ENCODE measurements around the gene MATCAP1. TPM values are rescaled to one million over a fixed set of nuclear protein-coding genes. Genes with fewer than 3 reads are reported as not detected.

The MATCAP1 gene
- total and polyA plus RNA-seq, 2 donors (not counting 1 experiment from before 2014, with no cell fraction given) = 6.2 to 8.9 TPM

GRCh38 chr16:67164599-67165061 is 19.1 kb downstream of the MATCAP1 start, which contains the start of gene HSF4:
HSF4 (plus strand) TSS chr16:67164745; CDS start chr16:67164812, 67 bp downstream.
- Histone ChIP-seq H3K9me3 (ENCODE audit: control extremely low read depth in 1 of 3, control insufficient read depth in 2 of 3, insufficient read depth in 1 of 3, low read length in 2 of 3) (peaks cover 0 to 50% (median 0%) of the 10 kb centered on the region in 3 donors), H3K4me3 (ENCODE audit: control extremely low read depth in 1 of 5, extremely low read depth in 1 of 5, insufficient read depth in 1 of 5, low read depth in 2 of 5, low read length in 4 of 5) (peak within 1 kb of the TSS in 4 of 5 experiments; percentile 8 to 44 (median 30)), H3K4me2 (replicated peaks; ENCODE audit: low read depth, low read length, poor library complexity, severe bottlenecking) (peak within 1 kb of the TSS; percentile 78), H3K27ac (ENCODE audit: low read length in 2 of 2) (no peak within 1 kb of the TSS), H3K4me1 (ENCODE audit: control insufficient read depth in 2 of 2, insufficient read depth in 2 of 2, low read length in 2 of 2) (peaks cover 54 to 59% of the 10 kb centered on the region in 2 donors), H4K20me1 (ENCODE audit: control insufficient read depth, insufficient read depth, low read length, poor library complexity, severe bottlenecking) (peaks cover 20% of the 10 kb centered on the region), H3K27me3 (replicated peaks in 1 of 4; ENCODE audit: control extremely low read depth in 1 of 4, control insufficient read depth in 3 of 4, insufficient read depth in 4 of 4, low read length in 3 of 4) (peaks cover 0 to 88% (median 55%) of the 10 kb centered on the region in 4 experiments), H2AFZ (ENCODE audit: insufficient read depth, low read depth, low read length, poor library complexity, severe bottlenecking) (peak within 1 kb of the TSS; percentile 49), H3K36me3 (replicated peaks in 1 of 2; ENCODE audit: control extremely low read depth in 1 of 2, control insufficient read depth in 1 of 2, extremely low read depth in 1 of 2, insufficient read depth in 2 of 2, low read length in 1 of 2) (no peaks in the 10 kb centered on the region), H3K79me2 (ENCODE audit: control insufficient read depth, insufficient read depth, low read length) (no peaks in the 10 kb centered on the region), H3K9ac (ENCODE audit: low read length) (peak within 1 kb of the TSS; percentile 42)
- DNase-seq (peak; percentile 47), ATAC-seq (ENCODE audit: low read depth) (no peak)
- Mint-ChIP-seq H3K9me3 (ENCODE audit: insufficient read depth) (no peaks in the 10 kb centered on the region), H3K27ac (no peak within 1 kb of the TSS), H3K4me1 (peaks cover 38% of the 10 kb centered on the region), H3K4me3 (peak within 1 kb of the TSS; percentile 76), H3K27me3 (peaks cover 50% of the 10 kb centered on the region)
- TF ChIP-seq EZH2 (IDR thresholded peaks at IDR 0.05; ENCODE audit: borderline replicate concordance, insufficient read depth, low read depth, low read length, poor library complexity, severe bottlenecking) (peak; percentile 7), CTCF (IDR thresholded peaks at IDR 0.05) (no peak)
- CTCF ChIA-PET = interaction anchor here (0.6 to 0.8 kb wide), 2 partner anchors 10 to 564 kb away, joined by 3 read pairs; no protein-coding TSS in a partner anchor
- intact Hi-C loops (cut with micrococcal nuclease) = no loop called here
- WGBS (ENCODE audit: insufficient coverage) = 2% methylated on average over 37 of the region's 41 CpGs
- POLR2A ChIA-PET = no interaction called here

GRCh38 chr16:67163999-67164558 is 19.7 kb downstream of the MATCAP1 start:
- TF ChIP-seq EZH2 (IDR thresholded peaks at IDR 0.05; ENCODE audit: borderline replicate concordance, insufficient read depth, low read depth, low read length, poor library complexity, severe bottlenecking) (peak; percentile 62), CTCF (IDR thresholded peaks at IDR 0.05) (no peak)
- H3K4me1 ChIP-seq (ENCODE audit: control insufficient read depth in 2 of 2, insufficient read depth in 2 of 2, low read length in 2 of 2) = peaks cover 53 to 56% of the 10 kb centered on the region in 2 donors
- DNase-seq (peak; percentile 41), ATAC-seq (ENCODE audit: low read depth) (no peak)
- peak overlapping the region; percentile 49 for H2AFZ ChIP-seq (ENCODE audit: insufficient read depth, low read depth, low read length, poor library complexity, severe bottlenecking)
- peak overlapping the region; percentile 42 for H3K9ac ChIP-seq (ENCODE audit: low read length)
- Mint-ChIP-seq H3K27me3 (peaks cover 45% of the 10 kb centered on the region), H3K4me3 (peak overlapping the region; percentile 76), H3K4me1 (peaks cover 42% of the 10 kb centered on the region), H3K27ac (no peak overlapping the region), H3K9me3 (ENCODE audit: insufficient read depth) (no peaks in the 10 kb centered on the region)
- ChIA-PET POLR2A (no interaction called here), CTCF (interaction anchor here (1.2 to 2.5 kb wide), 3 partner anchors 9 to 21 kb away, joined by 4 to 11 read pairs (median 5); no protein-coding TSS in a partner anchor)
- H3K27me3 ChIP-seq (replicated peaks in 1 of 4; ENCODE audit: control extremely low read depth in 1 of 4, control insufficient read depth in 3 of 4, insufficient read depth in 4 of 4, low read length in 3 of 4) = peaks cover 0 to 83% (median 49%) of the 10 kb centered on the region in 4 experiments
- intact Hi-C loops (cut with micrococcal nuclease) = no loop called here
- peaks cover 0 to 45% (median 0%) of the 10 kb centered on the region in 3 donors for H3K9me3 ChIP-seq (ENCODE audit: control extremely low read depth in 1 of 3, control insufficient read depth in 2 of 3, insufficient read depth in 1 of 3, low read length in 2 of 3)
- H3K27ac ChIP-seq (ENCODE audit: low read length in 2 of 2) = no peak overlapping the region
- no peaks in the 10 kb centered on the region for H3K79me2 ChIP-seq (ENCODE audit: control insufficient read depth, insufficient read depth, low read length)
- no peaks in the 10 kb centered on the region for H3K36me3 ChIP-seq (replicated peaks in 1 of 2; ENCODE audit: control extremely low read depth in 1 of 2, control insufficient read depth in 1 of 2, extremely low read depth in 1 of 2, insufficient read depth in 2 of 2, low read length in 1 of 2)
- peak overlapping the region; percentile 78 for H3K4me2 ChIP-seq (replicated peaks; ENCODE audit: low read depth, low read length, poor library complexity, severe bottlenecking)
- H3K4me3 ChIP-seq (ENCODE audit: control extremely low read depth in 1 of 5, extremely low read depth in 1 of 5, insufficient read depth in 1 of 5, low read depth in 2 of 5, low read length in 4 of 5) = peak overlapping the region in 3 of 5 experiments; percentile 8 to 44 (median 21)
- peaks cover 20% of the 10 kb centered on the region for H4K20me1 ChIP-seq (ENCODE audit: control insufficient read depth, insufficient read depth, low read length, poor library complexity, severe bottlenecking)
- 2% methylated on average over 23 of the region's 34 CpGs for WGBS (ENCODE audit: insufficient coverage)

Data from B cell (primary cell).